ENCODE measurements around the gene LRRC53.
A peak's percentile ranks its signal among the peaks of the same experiment; 100 is the strongest.

LRRC53 gene

GRCh38 chr1:74429580-74429979, 82.8 kb downstream of the LRRC53 start:
- no peak for DNase-seq

GRCh38 chr1:74427681-74428080, 84.7 kb downstream of the LRRC53 start:
- no peak for DNase-seq

DNA sequence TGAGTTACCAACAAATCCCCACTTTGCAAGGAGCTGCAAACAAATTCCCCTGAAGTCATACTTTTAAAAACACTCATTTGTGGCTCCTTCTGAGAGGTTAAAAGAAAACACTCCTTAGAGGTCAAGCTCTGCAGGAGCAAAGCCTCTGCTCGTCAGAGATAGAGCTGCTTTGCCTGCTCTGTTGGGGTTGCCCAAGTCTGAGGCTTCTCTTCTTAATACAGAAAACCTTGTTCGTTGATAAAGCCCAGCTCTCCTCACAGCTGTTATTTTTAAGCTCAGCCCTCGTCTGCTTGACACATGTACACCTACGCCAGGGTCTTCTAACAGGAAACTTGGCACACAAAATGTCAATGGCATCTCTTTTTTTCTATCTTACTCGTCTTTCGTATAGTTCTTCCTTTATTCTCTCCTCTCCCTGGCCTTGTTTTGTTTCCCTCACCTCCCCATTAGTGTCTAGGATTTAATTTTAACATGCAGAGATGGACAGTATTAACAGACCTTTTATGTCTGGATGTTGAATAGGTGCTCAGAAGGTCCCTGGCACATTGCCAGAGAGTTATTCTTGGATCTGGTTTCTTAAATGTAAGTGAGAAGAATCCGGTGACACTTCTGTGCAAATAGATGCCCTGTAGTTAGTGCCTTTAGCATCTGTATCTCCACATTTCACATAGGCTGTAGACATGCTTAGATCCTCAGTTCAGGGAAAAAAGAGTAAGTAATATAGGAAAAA, 86.0 kb downstream of the LRRC53 start:
- DNase-seq: no peak

DNA sequence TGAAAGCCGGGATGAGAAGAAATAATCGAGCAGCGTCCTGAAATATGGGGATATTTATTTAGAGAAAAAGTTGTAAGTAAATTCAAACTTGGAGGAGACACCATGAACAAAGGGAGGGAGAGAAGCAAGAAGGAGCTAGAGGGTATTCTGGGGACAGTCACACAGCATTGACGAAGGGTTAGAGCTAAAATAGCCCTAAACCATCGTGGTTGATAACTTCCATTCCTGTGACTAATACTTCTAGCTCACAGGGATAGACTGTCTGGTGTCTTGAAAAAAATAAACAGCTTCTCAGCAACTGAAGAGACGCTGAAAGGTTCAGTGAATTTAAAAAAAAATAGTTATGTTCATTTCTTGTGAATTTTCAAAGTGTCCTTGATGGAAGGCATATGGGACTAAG, 86.7 kb downstream of the LRRC53 start:
- DNase-seq: no peak

DNA sequence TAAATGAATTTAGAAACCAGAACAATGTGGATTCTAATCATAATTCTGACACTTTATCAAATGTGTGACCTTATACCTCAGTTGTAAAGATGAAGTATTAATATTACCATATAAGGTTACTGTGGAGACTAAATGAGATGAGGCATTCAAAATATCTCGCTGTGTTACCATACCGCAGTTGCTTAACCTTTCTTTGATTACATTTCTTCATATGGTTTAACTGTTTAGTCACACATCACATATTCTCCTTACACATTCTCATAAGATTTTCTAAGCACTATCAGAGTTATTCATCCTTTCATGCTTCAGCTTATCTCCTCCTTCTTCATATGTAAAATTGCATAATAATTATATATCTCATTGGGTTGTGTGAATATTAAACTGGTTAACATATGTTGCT, 88.9 kb downstream of the LRRC53 start:
- DNase-seq: no peak

GRCh38 chr1:74422421-74423292, 89.8 kb downstream of the LRRC53 start:
- DNase-seq: peak; percentile 7

GRCh38 chr1:74420467-74420866, 91.9 kb downstream of the LRRC53 start:
- no peak for DNase-seq

All from NCI-H510A (cell line).